Neuronal stem cell (in vitro differentiated cells): ENCODE data around the gene ATP5MG.

ENCODE experiments used
- DNase-seq: peaks from one replicate; pipeline ENCODE4 v3.0.0-alpha.2; 2013; ENCODE audit warnings: low spot score
- H2AFZ ChIP-seq: one replicate; pipeline ENCODE4 v1.6.1; 2013; ENCODE audit warnings: mild to moderate bottlenecking, low read length, inconsistent platforms
- H2AK5ac ChIP-seq: 2 replicates; pipeline ENCODE4 v1.6.1; 2013; ENCODE audit warnings: low read depth, mild to moderate bottlenecking, inconsistent platforms, low read length, moderate library complexity, mixed read lengths
- H2BK120ac ChIP-seq: 2 replicates; pipeline ENCODE4 v1.6.1; 2013; ENCODE audit warnings: low read depth, mild to moderate bottlenecking, inconsistent platforms, low read length, moderate library complexity, mixed read lengths
- H2BK12ac ChIP-seq: one replicate; pipeline ENCODE4 v1.6.1; 2013; ENCODE audit warnings: low read length, inconsistent platforms
- H2BK15ac ChIP-seq: 2 replicates; pipeline ENCODE4 v1.6.1; 2013; ENCODE audit warnings: mild to moderate bottlenecking, low read length, inconsistent platforms, mixed read lengths
- H2BK5ac ChIP-seq: one replicate; pipeline ENCODE4 v1.6.1; 2013; ENCODE audit warnings: inconsistent platforms, mild to moderate bottlenecking, low read length, moderate library complexity
- H3K14ac ChIP-seq: one replicate; pipeline ENCODE4 v1.6.1; 2013; ENCODE audit warnings: low read length, inconsistent platforms
- H3K18ac ChIP-seq: 2 replicates; pipeline ENCODE4 v1.6.1; 2013; ENCODE audit warnings: low read length, inconsistent platforms
- H3K23ac ChIP-seq: 2 replicates; pipeline ENCODE4 v1.6.1; 2013; ENCODE audit warnings: low read depth, mild to moderate bottlenecking, mixed read lengths, low read length, inconsistent platforms; ENCODE audit not compliant: poor library complexity
- H3K27ac ChIP-seq: replicated peaks from 3 replicates; pipeline ENCODE4 v1.5.1; 2013; ENCODE audit warnings: low read length, inconsistent platforms
- H3K27me3 ChIP-seq, 3 experiments: 2 replicates each; pipeline ENCODE4 v1.6.1; 2013; ENCODE audit warnings: low read length in 3 of 3, mild to moderate bottlenecking in 2 of 3, inconsistent platforms in 1 of 3, low read depth in 1 of 3, mixed read lengths in 1 of 3, moderate library complexity in 1 of 3; ENCODE audit not compliant: control insufficient read depth in 3 of 3, insufficient read depth in 3 of 3
- H3K36me3 ChIP-seq, 2 donors: replicated peaks in 1 of 2; 2 replicates each; pipeline ENCODE4 v1.6.1; 2013; ENCODE audit warnings: low read length in 2 of 2; ENCODE audit not compliant: control insufficient read depth in 2 of 2, insufficient read depth in 2 of 2
- H3K4ac ChIP-seq: 2 replicates; pipeline ENCODE4 v1.6.1; 2013; ENCODE audit warnings: inconsistent platforms, mild to moderate bottlenecking, low read length, moderate library complexity
- H3K4me1 ChIP-seq, 2 donors: 1 replicate in 1 of 2; 2 replicates in 1 of 2; pipeline ENCODE4 v1.6.1; 2013; ENCODE audit warnings: low read length in 2 of 2, low read depth in 1 of 2; ENCODE audit not compliant: control insufficient read depth in 2 of 2, insufficient read depth in 1 of 2
- H3K4me2 ChIP-seq: one replicate; pipeline ENCODE4 v1.6.1; 2013; ENCODE audit warnings: mild to moderate bottlenecking, low read length, inconsistent platforms; ENCODE audit not compliant: insufficient read depth, poor library complexity, severe bottlenecking
- H3K4me3 ChIP-seq, 2 donors: 2 replicates each; pipeline ENCODE4 v1.5.1; 2013; ENCODE audit warnings: low read length in 2 of 2, mild to moderate bottlenecking in 2 of 2, inconsistent platforms in 1 of 2, moderate library complexity in 1 of 2
- H3K79me1 ChIP-seq: one replicate; pipeline ENCODE4 v1.6.1; 2013; ENCODE audit warnings: low read depth, mild to moderate bottlenecking, inconsistent platforms, low read length, moderate library complexity
- H3K9ac ChIP-seq: one replicate; pipeline ENCODE4 v1.6.1; 2013; ENCODE audit warnings: mild to moderate bottlenecking, low read depth, low read length, inconsistent platforms; ENCODE audit not compliant: poor library complexity
- H3K9me3 ChIP-seq, 2 donors: replicated peaks in 1 of 2; 2 replicates each; pipeline versions ENCODE3 to v1.6.1; 2013; ENCODE audit warnings: low read length in 2 of 2, mild to moderate bottlenecking in 2 of 2, inconsistent platforms in 1 of 2, low read depth in 1 of 2, mixed read lengths in 1 of 2, moderate library complexity in 1 of 2; ENCODE audit not compliant: control insufficient read depth in 2 of 2, insufficient read depth in 1 of 2
- H4K8ac ChIP-seq: one replicate; pipeline ENCODE4 v1.6.1; 2013; ENCODE audit warnings: low read depth, mild to moderate bottlenecking, inconsistent platforms, low read length, moderate library complexity
- H4K91ac ChIP-seq: one replicate; pipeline ENCODE4 v1.6.1; 2013; ENCODE audit warnings: low read length, low read depth, mild to moderate bottlenecking, inconsistent platforms; ENCODE audit not compliant: poor library complexity
- WGBS, 2 donors: extraction: QIAGEN DNeasy Blood & Tissue Kit; methylation state at CpG; one replicate each; pipeline ENCODE4 v1.1.7; 2013; ENCODE audit warnings: missing lambda C conversion rate in 2 of 2, mixed read lengths in 1 of 2; ENCODE audit not compliant: insufficient read length in 2 of 2, insufficient replicate concordance in 1 of 2; ENCODE audit errors: extremely low coverage in 2 of 2; 5-methylcytosine and 5-hydroxymethylcytosine counted together

Gene ATP5MG

DNA sequence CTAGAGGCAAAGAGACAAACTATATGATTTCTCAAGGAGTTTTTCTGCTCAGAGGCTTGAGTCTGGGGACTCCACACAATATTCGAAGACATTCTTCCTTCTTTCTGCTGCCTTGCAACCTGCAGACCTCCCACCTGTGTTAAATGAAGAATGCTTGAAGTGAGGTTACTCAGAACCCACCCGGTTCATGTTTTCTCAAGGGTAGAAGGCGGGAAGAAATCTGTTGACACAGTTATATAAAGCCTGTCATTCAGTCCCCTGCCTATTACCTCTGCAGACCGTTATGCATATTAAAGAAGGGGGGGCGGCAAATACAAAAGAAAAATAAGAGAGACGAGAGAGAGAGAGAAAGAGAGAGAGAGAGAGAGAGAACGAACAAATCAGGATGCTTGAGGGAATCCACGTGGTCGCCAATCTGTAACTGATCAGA lies 32.7 kb downstream of the ATP5MG start:
- Histone ChIP-seq H2BK120ac (no peak overlapping the region), H3K23ac (no peak overlapping the region), H2BK12ac (no peak overlapping the region), H3K4me1 (peaks cover 4 to 11% of the 10 kb centered on the region in 2 donors), H3K9ac (no peak overlapping the region), H2BK5ac (no peak overlapping the region), H2BK15ac (no peak overlapping the region), H3K18ac (no peak overlapping the region), H3K9me3 (no peaks in the 10 kb centered on the region), H3K4me2 (peak overlapping the region; percentile 89), H3K36me3 (peaks cover 0 to 4% of the 10 kb centered on the region in 2 donors), H3K27ac (peak overlapping the region; percentile 97), H4K91ac (no peak overlapping the region), H3K27me3 (no peaks in the 10 kb centered on the region), H2AK5ac (no peak overlapping the region), H2AFZ (peak overlapping the region; percentile 88), H3K79me1 (no peaks in the 10 kb centered on the region), H4K8ac (no peak overlapping the region), H3K14ac (no peak overlapping the region), H3K4ac (no peak overlapping the region), H3K4me3 (peak overlapping the region in 1 of 2 donors; percentile 67)
- no CpG with 5 or more reads among the region's 9 CpGs for WGBS, 2 donors
- DNase-seq: no peak

DNA sequence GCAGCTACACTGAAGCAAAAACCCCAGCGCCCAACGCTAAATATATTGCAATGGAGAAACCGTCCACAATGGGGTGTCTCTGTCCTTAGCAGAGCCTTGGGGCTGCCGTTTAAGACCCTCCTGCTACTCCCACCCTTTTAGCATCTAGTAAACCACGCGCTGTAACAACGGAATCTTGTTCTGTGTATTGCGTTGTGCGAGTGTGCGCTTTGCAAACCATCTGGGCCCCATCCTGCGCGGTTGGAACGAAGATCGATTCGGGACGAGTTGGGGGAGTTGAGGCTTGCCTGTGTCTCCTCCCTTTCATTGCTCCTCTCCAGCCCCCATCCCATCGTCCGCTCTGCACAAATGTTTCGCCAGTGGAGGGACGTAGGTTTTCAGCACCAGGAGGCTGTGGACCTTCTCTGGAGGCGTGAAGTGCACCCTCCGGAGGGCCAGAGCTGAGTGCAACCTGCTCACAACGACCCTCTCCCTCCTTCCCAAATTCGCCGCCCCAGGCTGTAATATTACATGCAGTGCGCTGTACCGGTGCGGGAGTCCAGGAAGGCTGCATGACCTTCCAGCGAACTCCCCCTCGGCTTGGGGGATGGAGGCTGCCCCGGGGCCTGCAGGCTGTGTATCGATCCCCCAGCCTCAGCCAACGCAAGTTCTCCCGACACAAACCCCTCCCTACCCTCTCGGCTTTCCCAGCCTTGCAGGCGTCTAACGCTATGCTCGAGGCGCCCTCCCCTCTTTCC lies 33.3 kb downstream of the ATP5MG start:
- Histone ChIP-seq H2BK15ac (no peak overlapping the region), H2AFZ (peak overlapping the region; percentile 88), H3K27me3 (no peaks in the 10 kb centered on the region), H3K79me1 (no peaks in the 10 kb centered on the region), H2AK5ac (no peak overlapping the region), H3K36me3 (peaks cover 0 to 10% of the 10 kb centered on the region in 2 donors), H4K91ac (no peak overlapping the region), H4K8ac (no peak overlapping the region), H3K27ac (peak overlapping the region; percentile 97), H3K18ac (peak overlapping the region; percentile 51), H3K23ac (peak overlapping the region; percentile 2), H3K9ac (peak overlapping the region; percentile 77), H2BK5ac (peak overlapping the region; percentile 57), H3K4ac (no peak overlapping the region), H3K14ac (peak overlapping the region; percentile 12), H2BK12ac (peak overlapping the region; percentile 33), H3K4me1 (peaks cover 4 to 16% of the 10 kb centered on the region in 2 donors), H3K4me2 (peak overlapping the region; percentile 89), H2BK120ac (peak overlapping the region; percentile 65), H3K4me3 (peak overlapping the region; percentile 67 to 87), H3K9me3 (no peaks in the 10 kb centered on the region)
- WGBS, 2 donors: no CpG with 5 or more reads among the region's 39 CpGs
- DNase-seq: peak; percentile 71

DNA sequence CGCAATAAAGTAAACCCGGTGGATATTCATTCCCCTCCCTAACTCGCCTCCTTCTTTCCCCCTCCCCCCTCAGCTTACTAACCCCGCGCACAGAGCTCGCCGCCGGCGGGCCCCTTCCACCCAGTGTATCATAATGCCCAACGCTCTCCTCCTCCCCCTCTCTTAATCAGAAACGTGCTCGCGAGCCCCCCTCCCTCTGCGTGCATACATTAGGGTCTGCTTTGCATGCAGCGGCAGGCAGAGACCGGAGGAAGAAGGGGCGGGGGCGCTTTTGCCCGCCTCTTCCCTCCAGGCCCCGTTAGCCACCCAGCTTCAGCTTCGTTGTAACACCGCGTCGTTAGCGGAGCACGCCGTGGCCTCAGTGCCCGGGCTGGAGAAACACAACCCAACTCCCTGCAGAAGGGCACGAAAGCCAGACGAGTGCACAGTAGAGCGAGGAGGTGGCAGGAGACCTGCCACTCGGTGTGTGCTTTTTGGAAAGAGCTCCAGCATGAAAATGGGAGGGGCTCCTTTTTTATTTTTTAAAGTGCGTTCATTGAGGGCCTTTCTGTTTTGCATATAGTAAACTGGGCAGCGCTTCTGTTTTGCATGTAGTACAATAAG lies 34.0 kb downstream of the ATP5MG start:
- Histone ChIP-seq H3K4ac (no peak overlapping the region), H3K18ac (peak overlapping the region; percentile 86), H3K9ac (peak overlapping the region; percentile 82), H2BK12ac (no peak overlapping the region), H3K79me1 (no peaks in the 10 kb centered on the region), H3K4me2 (peak overlapping the region; percentile 89), H2BK5ac (peak overlapping the region; percentile 57), H2BK120ac (peak overlapping the region; percentile 65), H4K91ac (no peak overlapping the region), H4K8ac (no peak overlapping the region), H3K27me3 (no peaks in the 10 kb centered on the region), H3K36me3 (peaks cover 0 to 17% of the 10 kb centered on the region in 2 donors), H3K23ac (no peak overlapping the region), H3K14ac (no peak overlapping the region), H3K4me3 (peak overlapping the region; percentile 67 to 87), H3K27ac (peak overlapping the region; percentile 97), H2AK5ac (no peak overlapping the region), H2BK15ac (no peak overlapping the region), H3K9me3 (no peaks in the 10 kb centered on the region), H3K4me1 (peaks cover 4 to 20% of the 10 kb centered on the region in 2 donors), H2AFZ (peak overlapping the region; percentile 88)
- DNase-seq: peak; percentile 90
- no CpG with 5 or more reads among the region's 34 CpGs for WGBS, 2 donors
